ENCODE results near the gene PHLDA2.

The PHLDA2 gene

DNA sequence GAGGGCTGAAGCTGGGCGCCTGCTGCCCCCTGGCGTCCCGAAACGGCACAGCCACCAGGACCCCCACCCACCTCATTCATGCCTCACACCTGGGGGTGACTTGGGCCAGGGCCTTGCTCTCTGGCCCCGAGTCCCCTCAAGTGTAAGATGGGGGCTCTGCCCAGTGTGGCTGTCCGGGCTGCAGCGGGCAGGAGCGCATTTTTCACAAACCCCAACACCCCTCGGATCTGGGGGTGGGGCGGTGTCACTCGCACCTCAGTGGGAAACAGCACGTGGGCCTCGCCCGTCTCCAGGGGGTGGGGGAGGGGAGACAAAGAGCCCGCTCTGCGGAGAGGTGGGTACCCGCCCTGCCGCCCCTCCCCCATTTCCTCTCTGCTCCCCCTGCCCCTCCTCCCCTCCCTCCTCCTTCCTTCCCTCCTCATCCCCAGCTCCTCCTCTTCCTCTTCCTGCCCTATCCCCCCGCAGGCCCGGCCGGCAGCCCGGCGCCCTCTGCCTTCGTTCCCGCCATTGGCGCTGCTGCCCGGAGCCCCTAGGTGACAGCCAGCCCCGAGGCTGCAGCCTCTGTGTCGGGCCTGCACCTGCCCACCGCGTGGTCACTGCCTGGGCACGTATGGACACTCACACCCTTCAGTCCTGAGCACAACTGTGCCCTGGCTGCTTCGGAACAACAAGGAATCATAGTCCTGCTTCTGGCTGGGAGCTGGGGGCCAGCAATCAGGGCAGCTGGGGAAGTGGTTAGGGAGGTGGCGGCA, 36.8 kb downstream of the PHLDA2 start:
- peak; percentile 91 for DNase-seq

DNA sequence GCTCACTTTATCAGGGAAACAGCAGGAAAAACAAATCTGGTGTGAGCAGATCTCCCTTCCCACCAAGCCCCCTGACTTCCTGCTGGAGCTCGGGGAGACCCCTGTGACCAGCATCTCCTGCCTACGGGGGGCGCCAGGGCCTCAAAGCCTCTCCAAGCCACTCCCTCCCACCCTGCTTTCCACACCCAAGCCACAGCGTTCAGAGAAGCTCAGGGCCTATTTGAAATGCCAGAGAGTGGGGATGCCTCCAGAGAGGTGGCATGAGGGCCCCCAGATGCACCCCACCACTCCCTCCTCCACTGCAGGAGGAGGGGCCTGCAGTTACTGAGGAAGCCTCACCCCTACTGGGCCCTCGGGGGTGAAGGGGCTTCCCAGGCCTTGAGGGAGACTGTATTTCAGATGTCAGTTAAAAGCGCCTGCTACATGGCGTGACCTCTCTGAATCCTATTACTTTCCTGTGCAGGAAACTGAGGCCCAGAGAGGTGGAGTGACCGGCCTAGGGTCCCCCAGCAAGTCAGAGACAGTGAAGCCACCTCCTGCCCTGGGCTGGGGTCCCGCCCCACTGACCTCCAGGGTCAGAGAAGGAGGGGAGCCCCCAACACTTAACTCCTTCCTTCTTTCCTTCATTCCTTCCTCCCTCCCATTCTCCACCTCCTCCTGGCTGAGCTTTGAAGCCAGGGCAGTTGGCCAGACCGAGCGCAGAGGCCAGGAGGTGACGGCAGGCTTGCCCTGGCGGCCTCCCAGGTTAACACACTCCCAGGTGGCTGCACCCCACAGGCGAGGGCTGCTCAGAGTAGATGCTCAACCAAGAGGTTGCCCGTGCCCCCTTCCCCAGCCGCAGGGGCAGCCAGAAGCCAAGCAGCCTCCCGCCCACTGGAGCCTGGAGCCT, 37.6 kb downstream of the PHLDA2 start:
- peak; percentile 42 for DNase-seq

DNA sequence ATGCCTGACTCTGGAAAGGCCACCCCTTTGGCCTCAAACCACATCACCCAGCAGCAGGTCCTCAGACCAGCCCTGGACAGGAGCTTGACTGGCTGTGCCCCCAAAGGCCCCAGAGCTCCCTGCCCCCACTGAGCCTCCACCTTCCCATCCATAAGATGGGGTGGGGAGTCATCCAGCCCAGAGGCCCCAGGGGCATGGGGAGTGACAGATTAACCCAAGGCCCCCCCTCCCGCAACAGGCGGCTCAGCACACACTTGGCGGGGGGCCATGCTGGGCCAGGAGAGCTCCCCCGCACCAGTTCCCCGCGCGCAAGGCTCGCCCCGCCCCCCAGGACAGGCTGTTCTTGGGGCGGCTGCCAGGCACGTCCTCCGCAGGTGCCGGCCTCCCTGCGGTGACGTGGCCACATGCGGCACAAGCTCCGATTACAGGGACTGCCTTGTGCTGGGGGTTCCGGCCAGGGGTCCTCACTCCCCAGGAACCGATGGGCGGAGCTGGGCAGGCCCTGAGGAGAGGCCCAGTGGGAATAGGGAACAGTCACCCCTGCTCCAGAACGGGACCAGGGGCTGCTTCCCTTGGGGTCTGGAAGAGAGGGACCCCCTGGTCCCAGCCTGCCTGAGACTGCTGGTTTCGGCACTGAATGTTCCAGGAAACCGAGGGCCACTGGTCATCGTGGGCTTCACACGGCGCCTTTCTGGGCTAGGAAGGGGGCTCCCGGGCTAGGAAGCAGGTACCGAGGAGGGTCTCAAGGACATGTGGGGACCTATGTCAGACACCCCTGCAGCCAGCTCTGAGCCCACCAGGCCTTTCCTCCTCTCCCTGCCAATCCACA, 38.5 kb downstream of the PHLDA2 start:
- peak; percentile 49 for DNase-seq

DNA sequence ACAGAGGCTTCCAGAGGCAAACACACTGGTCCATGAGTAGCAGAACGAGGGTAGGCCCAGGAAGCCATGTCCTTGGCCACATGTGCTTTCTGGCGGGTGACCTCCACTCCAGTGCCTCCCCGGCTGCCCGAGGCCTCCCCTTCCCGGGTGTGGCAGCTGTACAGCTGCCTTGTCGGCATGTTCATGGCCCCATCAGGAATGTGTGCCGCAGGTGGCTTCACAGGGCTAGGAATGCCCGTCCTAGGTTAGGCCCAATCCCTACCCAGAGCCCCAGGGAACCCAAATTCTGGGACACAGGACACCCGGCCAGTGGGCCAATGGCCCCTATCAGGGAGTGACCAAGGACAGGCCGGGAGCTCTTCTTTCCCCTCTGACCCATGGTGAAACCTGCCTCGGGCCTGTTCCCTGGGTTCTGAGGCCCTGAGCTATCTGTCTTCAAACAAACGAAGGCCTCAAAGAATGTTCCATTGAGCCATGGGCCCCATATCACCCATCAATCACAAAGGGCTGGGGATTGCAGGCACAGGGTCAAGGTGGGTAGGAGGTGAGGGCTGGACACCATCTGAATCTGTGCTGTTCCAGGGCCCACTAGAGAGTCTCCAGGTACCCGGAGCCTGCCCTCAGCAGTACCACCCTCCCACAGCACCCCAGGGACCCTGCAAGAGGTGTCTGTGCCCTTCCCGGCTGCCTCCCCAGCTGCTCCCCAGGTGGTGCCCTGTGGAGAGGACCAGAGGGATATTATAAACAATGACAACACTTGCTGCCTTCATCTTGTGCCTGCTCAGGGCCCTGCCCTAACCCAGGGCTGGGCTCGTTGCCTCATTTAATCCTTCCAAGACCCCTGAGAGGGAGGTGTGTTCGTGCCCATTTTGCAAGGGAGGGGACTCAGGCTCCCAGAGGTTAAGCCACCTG, 39.6 kb downstream of the PHLDA2 start:
- DNase-seq: no peak

DNA sequence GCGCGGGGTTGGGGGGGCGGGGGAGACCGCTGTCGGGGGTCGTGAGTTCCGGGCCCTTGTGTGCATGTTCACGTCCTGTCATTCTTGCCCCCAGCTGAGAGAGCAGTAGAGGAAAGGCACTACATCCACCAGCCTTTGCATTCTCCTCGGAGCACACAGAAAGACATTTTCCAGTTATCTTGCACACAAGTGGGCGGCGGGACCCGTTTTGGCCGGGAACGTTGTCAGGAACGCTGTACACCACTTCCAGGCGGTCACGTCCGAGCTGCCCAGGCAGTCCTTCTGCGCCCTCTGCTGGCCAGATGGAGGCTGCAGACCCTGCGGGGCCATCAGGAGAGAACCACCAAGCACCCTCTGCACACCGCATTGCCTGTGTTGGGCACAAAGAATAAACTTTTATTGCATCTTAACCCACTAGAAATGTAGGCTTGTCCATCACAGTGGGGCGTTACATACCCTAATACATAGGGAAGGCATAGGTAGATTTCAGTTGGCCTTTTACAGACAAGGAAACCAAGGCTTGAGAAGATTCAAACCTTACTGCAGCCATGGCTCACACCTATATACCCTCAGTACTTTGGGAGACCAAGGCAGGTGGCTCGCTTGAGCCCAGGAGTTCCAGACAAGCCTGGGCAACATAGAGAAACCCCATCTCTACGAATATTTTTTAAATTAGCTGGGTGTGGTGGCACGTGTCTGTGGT, 40.8 kb downstream of the PHLDA2 start:
- DNase-seq: peak; percentile 96

DNA sequence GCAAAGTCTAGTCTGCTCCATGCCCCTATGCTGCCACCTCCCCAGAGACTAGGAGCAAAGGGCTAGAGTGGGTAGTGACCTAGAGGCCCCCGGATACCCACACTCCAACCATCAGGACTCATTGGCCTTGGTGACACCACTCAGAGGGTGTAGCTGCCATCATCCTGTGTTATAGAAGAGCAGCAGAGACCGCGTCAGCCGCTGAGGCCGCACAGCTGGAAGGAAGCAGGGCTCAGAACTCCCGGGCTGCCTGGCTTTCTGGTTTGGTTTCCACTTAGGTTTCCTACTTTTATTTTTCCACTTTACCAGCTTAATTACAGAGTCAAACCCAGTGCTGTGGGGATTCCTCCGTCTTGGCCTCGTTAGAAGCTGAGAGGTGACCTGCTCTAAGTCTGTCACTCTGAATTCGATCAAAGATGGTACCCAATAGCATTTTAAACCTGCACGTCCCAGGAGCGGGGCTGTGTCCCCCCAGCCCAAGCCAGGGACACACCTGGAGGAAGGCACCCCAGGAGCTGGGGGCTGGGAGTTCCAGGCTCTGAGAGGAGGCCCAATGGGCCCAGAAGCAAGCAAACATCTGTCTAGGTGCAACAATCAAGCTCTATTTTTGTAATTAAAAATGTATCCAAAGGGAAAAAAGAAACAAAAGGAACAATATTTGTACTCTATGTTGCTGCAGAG, 41.6 kb downstream of the PHLDA2 start:
- DNase-seq: peak; percentile 52

DNA sequence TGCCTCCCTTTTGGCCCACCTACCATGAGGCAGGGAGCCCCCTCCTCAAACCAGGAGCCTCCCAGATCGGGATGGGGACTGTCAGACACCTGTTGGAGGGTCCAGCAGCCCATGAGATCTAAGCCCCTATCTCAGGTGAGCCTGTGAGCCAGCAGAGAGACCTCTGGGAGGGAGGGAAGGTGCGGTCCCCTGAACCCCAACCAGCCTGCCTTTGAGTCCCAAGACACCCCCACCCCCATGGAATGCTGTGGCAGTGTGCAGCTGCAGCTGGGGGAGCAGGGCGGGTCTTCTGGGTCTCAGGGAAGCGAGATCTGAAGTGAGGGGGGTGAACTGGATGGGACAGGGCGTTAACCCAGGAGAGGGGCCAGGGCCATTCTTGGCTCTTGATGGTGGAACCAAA, 42.3 kb downstream of the PHLDA2 start:
- DNase-seq: no peak

DNA sequence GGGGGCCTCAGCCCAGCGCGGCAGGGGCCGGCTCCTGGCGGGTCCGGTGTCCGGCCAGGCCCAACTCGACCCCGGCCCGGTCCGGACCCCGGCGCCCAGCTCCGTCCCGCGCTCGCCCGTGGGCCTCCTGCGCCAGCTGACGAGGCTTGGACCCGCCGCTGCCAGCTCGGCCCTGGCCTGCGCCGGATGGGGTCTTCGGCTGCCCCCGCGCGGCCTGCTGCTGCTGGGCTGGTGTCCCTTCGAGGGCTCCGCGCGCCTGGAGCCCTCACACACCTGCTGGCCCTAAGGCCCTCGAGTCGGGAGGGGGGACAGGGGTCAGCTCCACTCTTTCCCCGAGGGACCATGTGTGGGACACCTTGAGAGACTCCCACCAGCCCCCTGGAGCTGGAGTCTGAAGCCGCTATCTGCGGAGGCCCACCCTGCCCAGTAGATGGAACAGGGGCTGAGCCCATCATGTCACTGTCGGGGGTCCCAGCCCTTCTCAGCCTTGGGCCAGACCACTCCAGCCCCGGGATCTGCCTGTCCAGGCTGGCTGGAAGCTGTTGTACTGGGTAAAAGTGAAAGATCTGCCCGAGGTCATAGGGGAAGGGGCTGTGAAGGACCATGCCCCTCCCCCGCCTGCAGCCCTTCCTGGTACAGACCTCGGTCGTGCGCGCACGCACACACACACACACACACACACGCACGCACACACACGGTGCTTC, 42.9 kb downstream of the PHLDA2 start:
- DNase-seq: peak; percentile 88

DNA sequence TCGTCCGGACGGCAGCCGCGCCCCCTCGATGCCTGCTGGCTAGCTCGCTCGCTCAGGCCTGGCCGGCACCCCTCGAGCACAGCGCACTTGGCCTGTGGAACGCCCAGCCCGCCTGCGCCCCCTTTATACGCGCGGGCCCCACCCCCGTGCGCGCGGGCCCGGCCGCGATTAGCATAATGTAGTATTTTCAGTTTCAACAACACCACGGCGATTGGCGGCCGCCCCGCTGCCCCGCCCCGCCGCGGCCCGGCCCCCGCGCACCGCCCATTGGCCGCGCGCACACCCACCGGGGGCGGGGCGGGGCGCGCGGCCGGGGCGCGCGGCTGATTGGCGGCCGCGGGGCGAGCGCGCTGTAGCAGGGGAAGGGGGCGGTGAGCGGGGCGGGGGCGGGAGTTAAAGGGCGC, 43.5 kb downstream of the PHLDA2 start, which contains the start of gene CDKN1C:
Gene CDKN1C, minus strand, starts transcription at position 98 of the 404 bp plus-strand sequence. CDS start 319 bp downstream, outside the sequence.
- DNase-seq: peak; percentile 97

DNA sequence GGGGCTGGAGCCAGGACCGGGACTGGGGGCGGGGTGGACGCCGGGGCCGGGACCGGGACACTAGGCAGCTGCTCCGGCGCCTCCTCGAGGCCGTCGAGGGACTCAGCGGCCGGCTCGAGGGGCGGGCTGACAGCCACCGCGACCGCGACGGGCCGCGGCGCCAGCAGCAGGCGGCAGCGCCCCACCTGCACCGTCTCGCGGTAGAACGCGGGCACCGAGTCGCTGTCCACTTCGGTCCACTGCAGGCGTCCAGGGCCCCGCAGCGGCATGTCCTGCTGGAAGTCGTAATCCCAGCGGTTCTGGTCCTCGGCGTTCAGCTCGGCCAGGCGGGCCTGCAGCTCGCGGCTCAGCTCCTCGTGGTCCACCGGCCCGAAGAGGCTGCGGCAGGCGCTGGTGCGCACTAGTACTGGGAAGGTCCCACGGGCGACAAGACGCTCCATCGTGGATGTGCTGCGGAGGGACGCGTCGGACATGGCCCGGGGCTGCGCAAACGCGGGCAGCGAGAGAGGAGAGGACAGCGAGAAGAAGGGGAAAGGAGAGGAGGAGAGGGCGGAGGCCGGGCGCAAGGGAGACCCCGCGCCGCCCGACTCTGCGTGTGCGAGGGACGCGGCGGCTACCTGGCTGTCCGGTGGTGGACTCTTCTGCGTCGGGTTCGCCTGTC, 44.1 kb downstream of the PHLDA2 start:
- DNase-seq: no peak

DNA sequence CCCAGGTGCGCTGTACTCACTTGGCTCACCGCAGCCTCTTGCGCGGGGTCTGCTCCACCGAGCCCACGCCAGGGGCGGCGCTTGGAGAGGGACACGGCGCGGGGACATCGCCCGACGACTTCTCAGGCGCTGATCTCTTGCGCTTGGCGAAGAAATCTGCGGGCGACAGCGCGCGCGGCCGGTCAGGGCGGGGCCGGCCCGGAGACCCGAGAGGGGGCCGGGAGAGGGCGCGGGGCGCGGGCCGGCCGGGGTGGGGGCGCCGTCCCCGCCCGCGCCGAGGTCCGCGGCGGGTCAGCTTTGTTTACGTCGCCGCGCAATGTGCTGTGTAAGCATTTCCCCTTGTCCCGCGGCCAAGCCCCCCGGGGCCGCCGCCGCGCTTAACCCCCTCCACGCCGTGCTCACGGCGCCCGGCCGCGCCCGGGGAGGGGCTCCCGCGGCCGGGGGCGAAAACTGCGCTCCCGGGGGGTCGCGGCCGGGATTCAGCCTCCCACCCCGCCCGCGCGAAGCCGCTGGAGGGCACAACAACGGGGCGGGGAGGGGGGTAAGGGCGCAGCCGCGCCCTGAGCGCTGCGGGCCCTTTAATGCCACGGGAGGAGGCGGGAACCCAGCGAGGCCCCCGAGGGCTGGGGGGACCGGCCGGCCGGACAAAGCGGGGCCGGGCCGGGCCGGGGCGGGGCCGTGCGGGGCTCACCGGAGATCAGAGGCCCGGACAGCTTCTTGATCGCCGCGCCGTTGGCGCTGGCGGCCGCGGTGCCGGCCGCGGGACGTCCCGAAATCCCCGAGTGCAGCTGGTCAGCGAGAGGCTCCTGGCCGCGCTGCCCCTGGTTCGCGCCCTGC, 45.0 kb downstream of the PHLDA2 start:
- peak; percentile 77 for DNase-seq

DNA sequence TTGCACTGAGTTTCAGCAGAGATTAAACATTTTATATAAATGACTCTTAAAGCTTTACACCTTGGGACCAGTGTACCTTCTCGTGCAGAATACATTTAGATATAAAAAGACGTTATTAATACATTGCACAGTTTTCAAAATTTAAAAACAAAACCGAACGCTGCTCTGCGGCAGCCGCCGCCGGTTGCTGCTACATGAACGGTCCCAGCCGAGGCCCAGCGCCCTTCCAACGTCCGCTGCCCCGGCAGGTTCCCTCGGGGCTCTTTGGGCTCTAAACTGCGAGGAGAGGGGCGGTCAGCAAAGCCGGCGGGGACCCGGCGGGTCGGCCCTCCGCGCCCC, 45.6 kb downstream of the PHLDA2 start:
- no peak for DNase-seq

DNA sequence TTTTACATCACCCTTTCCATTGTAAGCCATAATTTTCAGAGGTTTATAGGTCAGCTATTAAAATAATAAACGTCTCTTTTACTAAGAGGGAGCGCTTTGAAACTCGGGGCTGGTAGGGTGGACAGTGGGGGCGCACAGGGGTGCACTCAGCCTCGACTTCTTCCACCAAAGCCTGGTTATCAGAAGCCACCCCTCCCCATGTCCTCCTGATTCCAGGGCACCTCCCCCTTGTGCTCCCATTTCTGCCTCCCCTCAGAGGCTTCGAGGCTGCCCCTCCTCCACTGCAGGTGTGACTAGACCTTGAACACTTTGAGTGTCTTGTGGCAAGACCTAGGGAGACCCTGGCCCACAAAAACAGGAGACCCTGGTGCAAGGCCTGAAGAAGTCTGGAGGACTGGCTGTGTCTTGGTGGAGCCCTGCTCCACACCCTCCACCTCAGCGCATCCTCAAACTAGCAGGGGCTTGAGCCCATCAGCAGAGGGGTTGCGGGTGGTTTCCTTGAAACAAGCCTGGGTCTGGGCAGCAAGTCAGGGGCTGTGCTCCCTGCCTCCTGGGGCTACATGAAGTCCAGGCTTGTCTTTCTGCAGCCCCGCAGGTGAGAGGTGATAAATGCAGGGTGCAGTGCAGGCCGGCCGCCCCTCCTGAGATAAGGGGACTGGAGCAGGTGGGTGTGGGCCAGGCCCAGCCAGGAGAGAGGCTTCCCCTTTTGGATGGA, 46.7 kb downstream of the PHLDA2 start:
- DNase-seq: peak; percentile 41

DNA sequence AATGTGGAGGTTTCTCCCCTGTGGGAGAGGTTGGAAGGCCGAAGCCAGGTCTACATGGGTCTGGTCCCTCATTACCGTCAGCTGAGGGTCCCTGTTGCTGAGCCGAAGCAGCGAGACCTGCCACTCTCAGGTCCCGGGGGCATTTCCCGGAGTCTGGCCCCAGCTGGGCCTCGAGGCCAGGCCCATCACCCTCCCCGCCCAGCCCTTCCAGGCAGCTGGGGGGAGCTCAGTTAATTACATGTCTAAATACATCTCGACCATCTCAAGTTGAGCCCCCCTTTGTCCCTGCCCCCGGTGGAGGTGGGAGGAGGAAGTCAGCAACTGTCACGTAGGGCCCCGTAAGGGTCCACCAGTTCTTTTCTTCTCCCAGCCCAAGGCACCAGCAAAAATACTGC, 47.2 kb downstream of the PHLDA2 start:
- DNase-seq: peak; percentile 81

DNA sequence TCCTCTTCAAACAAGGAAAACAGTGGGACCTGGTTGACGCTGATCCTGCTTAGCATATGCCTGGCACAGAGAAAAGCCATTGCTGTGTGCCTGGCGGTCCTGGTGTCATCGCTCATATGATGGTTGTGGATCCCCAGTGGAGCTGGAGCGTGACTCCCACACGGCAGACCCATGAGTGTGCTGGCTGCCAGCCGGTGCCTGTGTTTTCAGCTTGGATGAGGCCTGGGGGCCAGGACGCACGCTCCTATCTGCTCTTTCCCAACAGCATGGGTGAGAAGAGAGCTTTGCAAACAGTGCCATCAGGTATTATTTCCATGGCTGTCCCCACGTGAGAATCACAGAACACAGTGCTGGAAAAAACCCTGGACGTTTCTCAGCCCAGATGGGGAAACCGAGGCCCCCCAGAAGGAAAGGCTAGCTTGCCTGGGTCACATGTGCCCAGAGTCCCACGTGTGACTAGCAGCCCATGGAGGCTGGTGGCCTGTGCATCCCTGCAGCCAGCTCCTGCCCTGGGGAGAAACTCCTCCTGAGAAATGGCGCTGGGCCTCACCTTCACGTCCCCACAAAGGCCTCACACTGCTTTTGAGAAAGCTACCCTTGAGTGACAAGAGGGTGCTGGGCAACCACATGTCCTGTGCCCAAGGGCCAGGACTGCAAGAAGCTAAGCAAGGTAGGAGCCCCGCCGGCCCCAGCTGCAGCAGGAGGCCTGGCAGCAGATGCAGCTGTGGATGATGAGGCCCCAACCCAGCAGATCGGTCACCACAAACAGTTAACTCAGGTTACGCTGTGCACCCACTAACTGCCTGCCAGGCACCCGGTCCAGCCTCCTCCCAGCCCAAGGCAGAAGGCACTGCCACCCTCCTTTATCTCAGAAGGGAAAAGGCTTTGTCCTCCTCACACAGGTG, 47.9 kb downstream of the PHLDA2 start:
- DNase-seq: no peak

DNA sequence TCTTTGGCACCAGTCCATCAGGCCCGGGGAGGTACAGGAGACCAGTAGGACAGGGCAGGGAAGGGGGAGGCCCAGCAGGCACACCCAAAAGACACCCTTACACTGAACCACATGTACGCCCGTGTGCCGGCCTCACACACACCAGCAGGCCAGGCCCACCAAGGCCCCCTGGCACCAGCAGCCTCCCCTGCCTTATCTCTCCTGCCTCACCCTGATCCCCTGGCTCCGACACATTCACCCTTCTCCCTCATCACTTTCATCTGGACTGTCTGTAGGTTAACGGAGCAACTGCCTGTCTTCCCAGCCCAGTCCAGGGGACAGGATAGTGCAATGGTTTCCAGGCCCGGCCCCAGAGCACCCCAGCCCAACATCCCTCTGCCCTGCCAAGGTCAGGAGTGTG, 48.6 kb downstream of the PHLDA2 start:
- DNase-seq: no peak

DNA sequence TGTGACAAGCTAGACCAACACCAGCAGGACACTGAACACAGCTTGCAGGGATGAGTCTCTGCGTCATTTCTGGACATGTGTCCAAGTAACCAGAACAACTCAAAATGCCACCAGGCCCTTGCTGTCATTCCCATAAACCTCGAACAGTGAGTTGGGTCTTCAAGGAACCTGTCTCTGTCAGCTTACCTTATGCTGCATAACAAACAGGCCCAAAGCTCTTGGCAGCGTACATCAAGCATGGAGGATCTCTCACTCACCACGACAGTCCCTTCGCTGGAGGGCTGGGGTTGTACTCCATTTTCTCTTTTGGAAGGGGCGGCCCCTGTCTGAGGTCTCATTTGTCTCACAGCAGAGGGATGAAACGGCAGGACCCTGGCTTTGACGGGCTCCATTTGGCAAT, 50.4 kb downstream of the PHLDA2 start:
- no peak for DNase-seq

Measured in eye (tissue), 1 donor.